ENCODE measurements around the gene PTGER3. TPM values are rescaled to one million over a fixed set of nuclear protein-coding genes. Genes with fewer than 3 reads are reported as not detected.

Gene PTGER3
- total and polyA plus RNA-seq, 10 of the 15 experiments (the other 5 are each of a cell fraction or from before 2014, with no cell fraction given) = under 0.01 to 0.04 (median 0.02) TPM; not detected in 7

DNA sequence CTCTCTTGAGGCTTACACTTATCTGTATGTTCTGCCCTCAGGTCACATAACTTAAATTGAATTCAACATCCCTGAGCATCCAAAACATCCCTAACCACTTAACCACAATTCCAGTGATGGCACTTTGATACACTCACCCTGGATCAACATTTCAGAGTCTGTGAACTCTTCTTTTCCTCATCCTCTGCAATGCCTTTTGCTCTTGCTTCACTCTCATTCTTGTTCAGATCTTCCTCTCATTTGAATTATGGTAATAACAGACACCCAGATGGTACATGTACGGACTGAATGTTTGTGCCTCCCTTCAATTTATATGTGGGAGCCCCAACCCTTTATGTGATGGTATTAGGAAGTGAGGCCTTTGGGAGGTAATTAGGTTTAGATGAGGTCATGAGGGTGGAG is 33.4 kb downstream of the PTGER3 start (continued):
- TF ChIP-seq PRDM15 (CRISPR knock-in tag; IDR thresholded peaks at IDR 0.05) = no peak
- TF ChIP-seq, protein P1, sequence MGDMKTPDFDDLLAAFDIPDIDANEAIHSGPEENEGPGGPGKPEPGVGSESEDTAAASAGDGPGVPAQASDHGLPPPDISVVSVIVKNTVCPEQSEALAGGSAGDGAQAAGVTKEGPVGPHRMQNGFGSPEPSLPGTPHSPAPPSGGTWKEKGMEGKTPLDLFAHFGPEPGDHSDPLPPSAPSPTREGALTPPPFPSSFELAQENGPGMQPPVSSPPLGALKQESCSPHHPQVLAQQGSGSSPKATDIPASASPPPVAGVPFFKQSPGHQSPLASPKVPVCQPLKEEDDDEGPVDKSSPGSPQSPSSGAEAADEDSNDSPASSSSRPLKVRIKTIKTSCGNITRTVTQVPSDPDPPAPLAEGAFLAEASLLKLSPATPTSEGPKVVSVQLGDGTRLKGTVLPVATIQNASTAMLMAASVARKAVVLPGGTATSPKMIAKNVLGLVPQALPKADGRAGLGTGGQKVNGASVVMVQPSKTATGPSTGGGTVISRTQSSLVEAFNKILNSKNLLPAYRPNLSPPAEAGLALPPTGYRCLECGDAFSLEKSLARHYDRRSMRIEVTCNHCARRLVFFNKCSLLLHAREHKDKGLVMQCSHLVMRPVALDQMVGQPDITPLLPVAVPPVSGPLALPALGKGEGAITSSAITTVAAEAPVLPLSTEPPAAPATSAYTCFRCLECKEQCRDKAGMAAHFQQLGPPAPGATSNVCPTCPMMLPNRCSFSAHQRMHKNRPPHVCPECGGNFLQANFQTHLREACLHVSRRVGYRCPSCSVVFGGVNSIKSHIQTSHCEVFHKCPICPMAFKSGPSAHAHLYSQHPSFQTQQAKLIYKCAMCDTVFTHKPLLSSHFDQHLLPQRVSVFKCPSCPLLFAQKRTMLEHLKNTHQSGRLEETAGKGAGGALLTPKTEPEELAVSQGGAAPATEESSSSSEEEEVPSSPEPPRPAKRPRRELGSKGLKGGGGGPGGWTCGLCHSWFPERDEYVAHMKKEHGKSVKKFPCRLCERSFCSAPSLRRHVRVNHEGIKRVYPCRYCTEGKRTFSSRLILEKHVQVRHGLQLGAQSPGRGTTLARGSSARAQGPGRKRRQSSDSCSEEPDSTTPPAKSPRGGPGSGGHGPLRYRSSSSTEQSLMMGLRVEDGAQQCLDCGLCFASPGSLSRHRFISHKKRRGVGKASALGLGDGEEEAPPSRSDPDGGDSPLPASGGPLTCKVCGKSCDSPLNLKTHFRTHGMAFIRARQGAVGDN (IDR thresholded peaks at IDR 0.05) = no peak
- TF ChIP-seq EED (IDR thresholded peaks at IDR 0.05; ENCODE audit: low read depth) = no peak
- no peak for TF ChIP-seq RUNX3 (IDR thresholded peaks at IDR 0.05; ENCODE audit: low read length)
- no peak for TF ChIP-seq YY1 (IDR thresholded peaks at IDR 0.05; ENCODE audit: low read depth, low read length)

Data from GM12878 (cell line).